ENCODE data around the gene ACAA2. TPM values are rescaled to one million over a fixed set of nuclear protein-coding genes. Genes with fewer than 3 reads are reported as not detected.
"Not testable (repeated sequence)": the region's sequence is repeated elsewhere in the genome, so short reads cannot be mapped to it uniquely, and the experiment has no call there.

ACAA2 gene
- total RNA-seq, 6 experiments from 2014 or later = 312 to 644 (median 421) TPM

DNA sequence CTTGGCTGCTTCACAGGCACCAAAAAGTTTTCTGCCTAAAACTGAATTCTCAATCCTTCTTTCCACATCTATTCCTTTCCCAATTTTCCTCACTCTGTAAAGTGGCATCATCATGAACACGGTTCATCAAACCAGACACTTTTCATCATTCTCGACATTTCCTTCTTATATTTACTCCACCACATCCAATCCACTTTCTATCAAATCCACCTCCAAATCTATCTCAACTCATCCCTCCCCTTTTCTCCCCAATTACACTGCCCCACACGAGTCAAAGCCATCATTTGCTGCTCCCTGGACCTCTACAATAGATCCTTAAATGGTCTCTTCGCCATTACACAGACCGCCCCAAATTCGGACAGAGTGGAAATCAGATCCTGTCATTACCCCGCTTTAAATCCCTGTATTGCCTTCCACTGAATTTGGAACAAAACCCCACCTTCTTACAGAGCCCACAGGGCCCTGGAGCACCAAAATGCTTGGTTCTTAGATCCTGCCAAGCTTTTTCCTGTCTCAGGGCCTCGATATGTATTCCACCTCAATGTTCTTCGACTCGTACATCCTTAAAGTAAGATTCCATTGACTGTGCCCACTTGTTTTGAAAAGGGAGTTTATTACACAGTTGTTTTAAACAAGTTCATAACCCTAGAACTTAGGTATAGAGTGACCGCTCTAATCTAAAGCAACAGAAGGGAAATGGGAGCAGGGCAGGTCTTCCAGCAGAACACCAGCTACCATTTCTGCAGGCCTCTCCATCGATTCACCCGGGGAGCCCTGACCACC is 856 bp downstream of the ACAA2 start:
- 16% methylated on average over 13 of the region's 13 CpGs for WGBS (ENCODE audit: insufficient coverage, low coverage, low lambda C conversion rate, missing lambda C conversion rate)
- Histone ChIP-seq H3K27ac (peak overlapping the region; percentile 91 to 98 (median 96)), H3K9me3 (no peaks in the 10 kb centered on the region), H3K27me3 (no peaks in the 10 kb centered on the region), H3K4me3 (peak overlapping the region; percentile 69 to 87 (median 72)), H3K36me3 (no peaks in the 10 kb centered on the region), H3K4me1 (peaks cover 0 to 31% (median 0%) of the 10 kb centered on the region in 4 donors)
- DNase-seq (no peak), ATAC-seq (no peak)
- TF ChIP-seq POLR2A (IDR thresholded peaks at IDR 0.05) = no peak
- intact Hi-C loops (cut with DNase I) = no loop called here

- intact Hi-C loops (cut with DNase I) = no loop called here
- H3K9me3 ChIP-seq = no peaks in the 10 kb centered on the region
- DNase-seq = no peak
- H3K36me3 ChIP-seq = no peaks in the 10 kb centered on the region
- no peaks in the 10 kb centered on the region for H3K27me3 ChIP-seq
- TF ChIP-seq CTCF (IDR thresholded peaks at IDR 0.05) = no peak
- no peak for TF ChIP-seq POLR2A (IDR thresholded peaks at IDR 0.05)
- peak overlapping the region; percentile 69 to 87 (median 72) for H3K4me3 ChIP-seq
- 22% methylated on average over 7 of the region's 7 CpGs for WGBS (ENCODE audit: insufficient coverage, low coverage, low lambda C conversion rate, missing lambda C conversion rate)
- peak overlapping the region; percentile 14 to 98 (median 96) for H3K27ac ChIP-seq
- peaks cover 0 to 41% (median 0%) of the 10 kb centered on the region in 4 donors for H3K4me1 ChIP-seq
- no peak for ATAC-seq
Observed at GRCh38 chr18:49811151-49811938, 2.0 kb downstream of the ACAA2 start.

GRCh38 chr18:49808553-49809191 is 4.7 kb downstream of the ACAA2 start:
- Histone ChIP-seq H3K4me1 (peaks cover 0 to 58% (median 4%) of the 10 kb centered on the region in 4 donors), H3K27ac (peak overlapping the region in 2 of 3 donors; percentile 2 to 43)
- H3K36me3 ChIP-seq; H3K27me3 ChIP-seq; H3K4me3 ChIP-seq; DNase-seq; ATAC-seq; H3K9me3 ChIP-seq; intact Hi-C loops (cut with DNase I): not testable (repeated sequence)
- WGBS (ENCODE audit: insufficient coverage, low coverage, low lambda C conversion rate, missing lambda C conversion rate) = 80% methylated on average over 10 of the region's 10 CpGs

- TF ChIP-seq CTCF (IDR thresholded peaks at IDR 0.05) (no peak), POLR2A (IDR thresholded peaks at IDR 0.05) (no peak)
- intact Hi-C loops (cut with DNase I) = no loop called here
- H3K4me1 ChIP-seq = peaks cover 0 to 52% (median 10%) of the 10 kb centered on the region in 4 donors
- H3K36me3 ChIP-seq = peaks cover 0 to 11% (median 8%) of the 10 kb centered on the region in 4 donors
- WGBS (ENCODE audit: insufficient coverage, low coverage, low lambda C conversion rate, missing lambda C conversion rate) = 57% methylated on average over 3 of the region's 5 CpGs
- H3K27me3 ChIP-seq = no peaks in the 10 kb centered on the region
- H3K27ac ChIP-seq = peak overlapping the region in 1 of 3 donors; percentile 73
- ATAC-seq (no peak), DNase-seq (no peak)
- no peak overlapping the region for H3K4me3 ChIP-seq
- H3K9me3 ChIP-seq = no peaks in the 10 kb centered on the region
Observed at GRCh38 chr18:49804096-49804495, 9.2 kb downstream of the ACAA2 start.

GRCh38 chr18:49802623-49803022 is 10.7 kb downstream of the ACAA2 start:
- TF ChIP-seq POLR2A (IDR thresholded peaks at IDR 0.05) (no peak), CTCF (IDR thresholded peaks at IDR 0.05) (no peak)
- peak; percentile 86 to 95 (median 92) for ATAC-seq
- H3K27me3 ChIP-seq = no peaks in the 10 kb centered on the region
- 45% methylated on average over 4 of the region's 4 CpGs for WGBS (ENCODE audit: insufficient coverage, low coverage, low lambda C conversion rate, missing lambda C conversion rate)
- H3K4me1 ChIP-seq = peaks cover 0 to 46% (median 10%) of the 10 kb centered on the region in 4 donors
- no peak overlapping the region for H3K4me3 ChIP-seq
- H3K9me3 ChIP-seq = no peaks in the 10 kb centered on the region
- DNase-seq = peak; percentile 48 to 85 (median 77)
- peaks cover 0 to 11% (median 8%) of the 10 kb centered on the region in 4 donors for H3K36me3 ChIP-seq
- intact Hi-C loops (cut with DNase I) = no loop called here
- peak overlapping the region in 2 of 3 donors; percentile 19 to 73 for H3K27ac ChIP-seq

GRCh38 chr18:49800491-49800890 is 12.8 kb downstream of the ACAA2 start:
- H3K4me3 ChIP-seq; H3K27ac ChIP-seq; H3K9me3 ChIP-seq; H3K27me3 ChIP-seq; ATAC-seq; intact Hi-C loops (cut with DNase I); DNase-seq: not testable (repeated sequence)
- H3K36me3 ChIP-seq = peaks cover 0 to 27% (median 17%) of the 10 kb centered on the region in 4 donors
- WGBS (ENCODE audit: insufficient coverage, low coverage, low lambda C conversion rate, missing lambda C conversion rate) = 88% methylated on average over 1 of the region's 5 CpGs
- H3K4me1 ChIP-seq = peaks cover 0 to 49% (median 19%) of the 10 kb centered on the region in 4 donors

- 100% methylated on average over 1 of the region's 29 CpGs for WGBS (ENCODE audit: insufficient coverage, low coverage, low lambda C conversion rate, missing lambda C conversion rate)
- ATAC-seq; H3K9me3 ChIP-seq; intact Hi-C loops (cut with DNase I); DNase-seq; H3K27me3 ChIP-seq; H3K4me3 ChIP-seq; H3K27ac ChIP-seq: not testable (repeated sequence)
- peaks cover 0 to 55% (median 22%) of the 10 kb centered on the region in 4 donors for H3K4me1 ChIP-seq
- H3K36me3 ChIP-seq = peaks cover 0 to 33% (median 17%) of the 10 kb centered on the region in 4 donors
Observed at GRCh38 chr18:49799806-49800205, 13.5 kb downstream of the ACAA2 start.
